ENCODE measurements around the gene CHMP2B. TPM values are rescaled to one million over a fixed set of nuclear protein-coding genes. Genes with fewer than 3 reads are reported as not detected.

The CHMP2B gene
- total RNA-seq, 1 donor from 2014 or later = 18.5 TPM

Other genes starting within 250 kb of the CHMP2B start
- gene VGLL3, start 236.2 kb upstream of the CHMP2B start, total RNA-seq = 0.33 and 1.0 TPM in 2 replicates
- gene POU1F1, start 49.3 kb downstream of the CHMP2B start, total RNA-seq = not detected in 2 replicates